GM12801 (cell line): ENCODE measurements around the gene CACNG3.

Experiments
- TF ChIP-seq, protein P1 (sequence below): IDR thresholded peaks from one replicate; pipeline ENCODE4 v1.5.1; 2011; ENCODE audit warnings: control low read depth; ENCODE audit not compliant: insufficient read length; ENCODE audit errors: extremely low read depth

The CACNG3 gene

DNA sequence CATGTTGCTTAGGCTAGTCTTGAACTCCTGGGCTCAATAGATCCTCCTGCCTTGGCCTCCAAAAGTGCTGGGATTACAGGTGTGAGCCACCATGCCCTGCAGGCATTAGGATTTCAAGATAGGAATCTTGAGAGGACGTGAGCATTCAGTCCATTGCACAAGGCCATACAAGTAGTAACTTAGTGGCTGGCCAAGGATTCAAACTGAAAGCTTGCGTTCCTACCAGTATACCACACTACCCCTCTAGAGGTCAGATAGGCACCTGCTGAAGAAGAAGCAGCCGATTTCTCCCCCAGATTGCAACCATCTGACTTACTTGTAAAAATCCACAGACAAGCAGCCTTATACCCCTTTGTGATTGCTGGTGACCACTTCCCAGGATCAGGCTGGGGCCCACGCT, 80.9 kb downstream of the CACNG3 start:
- TF ChIP-seq, protein P1, sequence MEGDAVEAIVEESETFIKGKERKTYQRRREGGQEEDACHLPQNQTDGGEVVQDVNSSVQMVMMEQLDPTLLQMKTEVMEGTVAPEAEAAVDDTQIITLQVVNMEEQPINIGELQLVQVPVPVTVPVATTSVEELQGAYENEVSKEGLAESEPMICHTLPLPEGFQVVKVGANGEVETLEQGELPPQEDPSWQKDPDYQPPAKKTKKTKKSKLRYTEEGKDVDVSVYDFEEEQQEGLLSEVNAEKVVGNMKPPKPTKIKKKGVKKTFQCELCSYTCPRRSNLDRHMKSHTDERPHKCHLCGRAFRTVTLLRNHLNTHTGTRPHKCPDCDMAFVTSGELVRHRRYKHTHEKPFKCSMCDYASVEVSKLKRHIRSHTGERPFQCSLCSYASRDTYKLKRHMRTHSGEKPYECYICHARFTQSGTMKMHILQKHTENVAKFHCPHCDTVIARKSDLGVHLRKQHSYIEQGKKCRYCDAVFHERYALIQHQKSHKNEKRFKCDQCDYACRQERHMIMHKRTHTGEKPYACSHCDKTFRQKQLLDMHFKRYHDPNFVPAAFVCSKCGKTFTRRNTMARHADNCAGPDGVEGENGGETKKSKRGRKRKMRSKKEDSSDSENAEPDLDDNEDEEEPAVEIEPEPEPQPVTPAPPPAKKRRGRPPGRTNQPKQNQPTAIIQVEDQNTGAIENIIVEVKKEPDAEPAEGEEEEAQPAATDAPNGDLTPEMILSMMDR: no peak

DNA sequence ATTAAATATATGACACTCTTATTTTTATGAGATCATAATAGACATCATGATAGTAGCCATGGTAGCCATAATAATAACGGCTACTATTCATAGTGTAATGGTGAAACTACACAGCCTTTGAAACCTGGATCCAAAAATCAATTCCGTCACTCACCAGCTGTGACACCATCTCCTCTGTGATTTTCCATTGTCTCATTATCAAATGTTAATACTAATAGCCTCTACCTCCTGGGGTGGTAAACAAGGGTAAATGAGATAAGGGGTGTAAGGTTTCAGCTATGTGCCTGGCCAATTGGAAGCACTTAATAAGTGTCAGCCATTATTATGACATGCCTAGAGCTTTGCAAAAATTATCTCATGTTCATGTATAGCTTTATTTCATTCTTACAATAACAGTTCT, 88.6 kb downstream of the CACNG3 start:
- TF ChIP-seq, protein P1: no peak

DNA sequence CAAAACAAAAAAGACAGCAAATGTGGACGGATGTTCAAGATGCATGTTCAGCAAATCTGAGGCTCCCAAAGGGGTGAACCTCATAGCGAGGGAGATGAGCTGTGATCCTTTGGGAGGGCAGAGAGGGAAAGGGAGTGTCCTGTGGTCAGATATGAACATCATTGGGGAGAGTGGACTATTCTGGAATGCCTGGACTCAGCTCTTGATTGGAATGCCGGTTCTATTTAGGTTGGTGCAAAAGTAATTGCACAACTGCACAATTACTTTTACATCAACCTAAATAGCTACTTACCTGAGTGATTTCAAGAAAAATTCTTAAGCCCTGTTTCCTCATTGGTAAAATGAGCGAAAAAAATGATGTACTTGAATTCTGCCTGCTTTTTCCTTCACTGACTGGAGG, 89.6 kb downstream of the CACNG3 start:
- TF ChIP-seq, protein P1: no peak

DNA sequence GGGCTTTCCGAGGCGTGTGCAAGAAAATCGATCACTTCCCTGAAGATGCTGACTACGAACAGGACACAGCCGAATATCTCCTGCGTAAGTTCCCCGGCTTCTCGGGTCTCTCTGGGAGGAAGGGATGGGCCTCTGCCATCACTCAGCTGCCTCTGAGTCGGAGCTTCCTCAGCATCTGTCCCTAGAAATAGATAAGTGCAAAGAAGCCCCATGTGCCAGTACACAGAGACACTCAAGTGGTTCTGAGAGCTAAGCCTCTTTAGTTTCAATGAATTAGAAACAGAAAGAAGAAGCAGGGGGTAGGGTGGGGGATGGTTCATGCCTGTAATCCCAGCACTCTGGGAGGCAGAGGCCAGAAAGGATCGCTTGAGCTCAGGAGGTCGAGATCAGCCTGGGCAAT, 90.6 kb downstream of the CACNG3 start:
- TF ChIP-seq, protein P1: no peak

DNA sequence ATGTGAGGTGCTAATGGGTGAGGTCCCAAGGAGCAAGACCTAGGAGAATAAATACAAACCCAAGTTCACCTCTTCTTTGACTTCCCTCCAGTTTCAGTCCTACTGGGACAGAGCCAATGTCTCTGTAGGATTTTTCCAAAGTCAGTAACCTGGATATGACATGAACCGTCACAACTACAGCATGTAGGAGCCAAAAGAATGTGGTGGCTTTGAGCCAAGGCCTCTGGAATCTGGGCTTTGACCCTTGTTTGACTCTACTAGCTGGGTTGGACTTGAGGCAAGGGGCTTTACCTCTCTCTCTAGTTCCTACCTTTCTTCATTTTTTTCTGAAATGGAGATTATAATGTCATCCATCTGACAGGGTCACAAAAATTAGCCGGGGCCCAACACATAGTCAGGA, 91.4 kb downstream of the CACNG3 start:
- TF ChIP-seq, protein P1: no peak

DNA sequence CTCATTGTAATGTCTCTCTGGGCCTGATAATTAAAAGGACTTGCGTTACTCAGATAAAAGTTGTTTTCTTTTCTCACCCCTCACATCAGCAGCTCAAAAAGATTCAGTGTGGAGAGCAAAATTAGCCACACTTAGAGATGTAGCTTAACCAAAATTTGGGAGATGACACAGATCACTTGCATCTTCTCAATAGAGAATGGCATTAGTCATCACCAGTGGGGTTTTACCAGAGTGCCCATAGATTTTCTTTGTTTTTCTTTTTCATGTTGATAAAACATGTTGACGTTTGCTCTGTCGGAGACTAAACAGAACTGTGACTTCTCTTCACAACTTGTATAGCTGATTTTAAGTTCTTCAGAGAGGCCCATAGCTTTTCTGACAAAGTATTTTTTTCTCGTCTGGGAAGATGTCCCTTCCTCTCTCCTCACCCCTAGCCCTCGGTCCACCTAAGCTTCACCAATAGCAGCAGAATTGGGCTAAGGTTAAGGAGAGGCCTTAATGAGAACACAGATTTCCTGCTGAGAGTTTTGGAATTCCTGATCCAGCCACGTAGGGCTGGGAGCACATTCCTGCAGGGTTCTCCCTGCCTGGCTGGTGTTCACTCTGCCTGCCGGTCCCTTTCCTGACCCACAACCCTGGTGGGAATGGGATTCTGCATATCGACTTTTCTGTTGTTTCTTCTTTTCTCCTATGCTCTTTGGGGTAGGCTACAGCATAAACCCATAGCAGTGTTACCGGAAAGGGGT, 92.6 kb downstream of the CACNG3 start:
- TF ChIP-seq, protein P1: no peak

DNA sequence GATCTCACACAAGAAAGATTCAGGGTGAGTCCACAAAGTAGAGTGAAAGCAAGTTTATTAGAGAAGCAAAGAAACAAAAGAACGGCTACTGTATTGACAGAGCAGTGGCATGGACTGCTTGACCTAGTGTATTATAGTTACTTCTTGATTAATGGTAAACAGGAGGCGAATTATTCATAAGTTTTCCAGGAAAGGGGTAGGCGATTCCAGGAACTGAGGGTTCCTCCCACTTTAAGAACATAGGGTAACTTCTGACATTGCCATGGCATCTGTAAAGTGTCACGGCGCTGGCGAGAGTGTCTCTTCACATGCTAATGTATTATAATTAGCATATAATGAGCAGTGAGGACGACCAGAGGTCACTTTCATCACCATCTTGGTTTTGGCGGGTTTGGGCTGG, 93.2 kb downstream of the CACNG3 start:
- TF ChIP-seq, protein P1: no peak

DNA sequence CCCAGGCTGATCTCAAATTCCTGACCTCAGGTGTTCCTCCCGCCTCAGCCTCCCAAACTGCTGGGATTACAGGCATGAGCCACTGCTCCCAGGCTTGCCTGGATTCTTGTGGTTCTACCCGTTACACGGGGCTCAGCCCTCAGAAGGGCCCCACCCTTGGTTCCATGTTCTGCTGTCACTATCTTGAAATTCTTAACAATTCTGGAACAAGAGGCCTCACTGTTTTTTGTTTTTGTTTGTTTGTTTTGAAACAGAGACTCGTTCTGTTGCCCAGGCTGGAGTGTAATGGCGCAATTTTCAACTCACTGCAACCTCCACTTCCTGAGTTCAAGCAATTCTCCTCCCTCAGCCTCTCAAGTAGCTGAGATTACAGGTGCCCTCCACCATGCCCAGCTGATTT, 96.6 kb downstream of the CACNG3 start:
- TF ChIP-seq, protein P1: no peak
